Measurements from ENCODE around the gene C3.

Gene C3

GRCh38 chr19:6705931-6706632 is 14.4 kb downstream of the C3 start:
- Histone ChIP-seq H3F3A (ENCODE audit: low read depth) (no peaks in the 10 kb centered on the region), H3K9me3 (ENCODE audit: insufficient read depth, low read depth, low read length) (no peaks in the 10 kb centered on the region), H3K4me1 (ENCODE audit: insufficient read depth, low read length, poor library complexity, severe bottlenecking) (no peaks in the 10 kb centered on the region), H3K79me2 (ENCODE audit: insufficient read depth, low read length) (no peaks in the 10 kb centered on the region), H3K9me2 (replicated peaks; ENCODE audit: low read depth, low read length) (no peaks in the 10 kb centered on the region), H3K9ac (ENCODE audit: low read depth, low read length, poor library complexity, severe bottlenecking) (no peak overlapping the region), H4K20me1 (ENCODE audit: insufficient read depth, low read length, poor library complexity, severe bottlenecking) (no peaks in the 10 kb centered on the region), H2AFZ (ENCODE audit: low read length) (no peak overlapping the region), H3K27me3 (ENCODE audit: insufficient read depth, low read length, poor library complexity, severe bottlenecking) (no peaks in the 10 kb centered on the region), H3K4me3 (ENCODE audit: low read length, poor library complexity, severe bottlenecking) (no peak overlapping the region), H3K36me3 (ENCODE audit: insufficient read depth, low read length) (no peaks in the 10 kb centered on the region), H3K4me2 (ENCODE audit: low read depth, low read length, poor library complexity, severe bottlenecking) (no peak overlapping the region)
- TF ChIP-seq EZH2phosphoT487 (IDR thresholded peaks at IDR 0.05; ENCODE audit: borderline replicate concordance) (no peak), CTCF (conservative IDR thresholded peaks at IDR 0.05; ENCODE audit: low read length) (no peak)

- H3K79me2 ChIP-seq (ENCODE audit: insufficient read depth, low read length): no peaks in the 10 kb centered on the region
- H3K4me1 ChIP-seq (ENCODE audit: insufficient read depth, low read length, poor library complexity, severe bottlenecking): no peaks in the 10 kb centered on the region
- no peak for TF ChIP-seq EZH2phosphoT487 (IDR thresholded peaks at IDR 0.05; ENCODE audit: borderline replicate concordance)
- no peak for TF ChIP-seq CTCF (conservative IDR thresholded peaks at IDR 0.05; ENCODE audit: low read length)
- no peaks in the 10 kb centered on the region for H3K27me3 ChIP-seq (ENCODE audit: insufficient read depth, low read length, poor library complexity, severe bottlenecking)
- no peaks in the 10 kb centered on the region for H3F3A ChIP-seq (ENCODE audit: low read depth)
- H3K36me3 ChIP-seq (ENCODE audit: insufficient read depth, low read length): no peaks in the 10 kb centered on the region
- no peaks in the 10 kb centered on the region for H4K20me1 ChIP-seq (ENCODE audit: insufficient read depth, low read length, poor library complexity, severe bottlenecking)
- no peaks in the 10 kb centered on the region for H3K9me2 ChIP-seq (replicated peaks; ENCODE audit: low read depth, low read length)
- no peak overlapping the region for H3K4me3 ChIP-seq (ENCODE audit: low read length, poor library complexity, severe bottlenecking)
- no peak overlapping the region for H2AFZ ChIP-seq (ENCODE audit: low read length)
- H3K9ac ChIP-seq (ENCODE audit: low read depth, low read length, poor library complexity, severe bottlenecking): no peak overlapping the region
- no peaks in the 10 kb centered on the region for H3K9me3 ChIP-seq (ENCODE audit: insufficient read depth, low read depth, low read length)
- no peak overlapping the region for H3K4me2 ChIP-seq (ENCODE audit: low read depth, low read length, poor library complexity, severe bottlenecking)
These were observed 19.7 kb downstream of the C3 start for GRCh38 chr19:6700586-6701316.

- Histone ChIP-seq H3K79me2 (ENCODE audit: insufficient read depth, low read length) (no peaks in the 10 kb centered on the region), H2AFZ (ENCODE audit: low read length) (no peak overlapping the region), H3K4me1 (ENCODE audit: insufficient read depth, low read length, poor library complexity, severe bottlenecking) (no peaks in the 10 kb centered on the region), H3K36me3 (ENCODE audit: insufficient read depth, low read length) (no peaks in the 10 kb centered on the region), H3K4me2 (ENCODE audit: low read depth, low read length, poor library complexity, severe bottlenecking) (no peak overlapping the region), H3K9me2 (replicated peaks; ENCODE audit: low read depth, low read length) (no peaks in the 10 kb centered on the region), H3F3A (ENCODE audit: low read depth) (no peaks in the 10 kb centered on the region), H3K9ac (ENCODE audit: low read depth, low read length, poor library complexity, severe bottlenecking) (no peak overlapping the region), H4K20me1 (ENCODE audit: insufficient read depth, low read length, poor library complexity, severe bottlenecking) (no peaks in the 10 kb centered on the region), H3K4me3 (ENCODE audit: low read length, poor library complexity, severe bottlenecking) (no peak overlapping the region), H3K27me3 (ENCODE audit: insufficient read depth, low read length, poor library complexity, severe bottlenecking) (no peaks in the 10 kb centered on the region), H3K9me3 (ENCODE audit: insufficient read depth, low read depth, low read length) (no peaks in the 10 kb centered on the region)
- TF ChIP-seq EZH2phosphoT487 (IDR thresholded peaks at IDR 0.05; ENCODE audit: borderline replicate concordance) (no peak), CTCF (conservative IDR thresholded peaks at IDR 0.05; ENCODE audit: low read length) (no peak)
These were observed 20.5 kb downstream of the C3 start for GRCh38 chr19:6699935-6700334.

All from Loucy (cell line).